Measurements from ENCODE around the gene MAN2B1. TPM values are rescaled to one million over a fixed set of nuclear protein-coding genes. Genes with fewer than 3 reads are reported as not detected.
A peak's percentile ranks its signal among the peaks of the same experiment; 100 is the strongest.
"Not testable (repeated sequence)": the region's sequence is repeated elsewhere in the genome, so short reads cannot be mapped to it uniquely, and the experiment has no call there.

Gene MAN2B1
- polyA plus RNA-seq (2013, experiment 1 of 4) = 50.1 TPM
- 48.5 TPM for polyA plus RNA-seq (2013, experiment 2 of 4)
- polyA plus RNA-seq (2013, experiment 3 of 4) = 63.1 TPM
- 75.0 TPM for polyA plus RNA-seq (2013, experiment 4 of 4)

GRCh38 chr19:12666265-12667048 is at the start of gene MAN2B1, which contains the start of gene WDR83:
MAN2B1 (minus strand) TSS chr19:12666742; CDS start chr19:12666701, 41 bp downstream.
WDR83 (plus strand) TSS chr19:12666807; CDS start chr19:12669791, 2,984 bp downstream.
- Histone ChIP-seq H3K4me3 (ENCODE audit: insufficient read depth, low read depth, low read length) (peak within 1 kb of the TSS; percentile 68), H3K9me3 (ENCODE audit: control insufficient read depth, low read length) (no peaks in the 10 kb centered on the region), H3K4me1 (ENCODE audit: control insufficient read depth, insufficient read depth, low read length) (peaks cover 19% of the 10 kb centered on the region), H3K27me3 (ENCODE audit: control insufficient read depth, insufficient read depth, low read length, poor library complexity, severe bottlenecking) (no peaks in the 10 kb centered on the region), H3K36me3 (ENCODE audit: control insufficient read depth, insufficient read depth, low read length) (peaks cover 8% of the 10 kb centered on the region), H3K27ac (ENCODE audit: insufficient read depth, low read depth, low read length, poor library complexity, severe bottlenecking) (no peak within 1 kb of the TSS)
- 4 to 5% methylated on average over 46 of the region's 46 CpGs for WGBS, 2 experiments

- Histone ChIP-seq H3K27ac (ENCODE audit: insufficient read depth, low read depth, low read length, poor library complexity, severe bottlenecking) (no peak overlapping the region), H3K4me1 (ENCODE audit: control insufficient read depth, insufficient read depth, low read length) (no peaks in the 10 kb centered on the region), H3K4me3 (ENCODE audit: insufficient read depth, low read depth, low read length) (no peak overlapping the region), H3K36me3 (ENCODE audit: control insufficient read depth, insufficient read depth, low read length) (peaks cover 48% of the 10 kb centered on the region), H3K27me3 (ENCODE audit: control insufficient read depth, insufficient read depth, low read length, poor library complexity, severe bottlenecking) (no peaks in the 10 kb centered on the region), H3K9me3 (ENCODE audit: control insufficient read depth, low read length) (no peaks in the 10 kb centered on the region)
- 96 to 100% methylated on average over 3 of the region's 3 CpGs for WGBS, 2 experiments
Measured at GRCh38 chr19:12715929-12716328, 49.4 kb upstream of the MAN2B1 start.

- Histone ChIP-seq H3K4me1 (ENCODE audit: control insufficient read depth, insufficient read depth, low read length) (no peaks in the 10 kb centered on the region), H3K4me3 (ENCODE audit: insufficient read depth, low read depth, low read length) (no peak overlapping the region), H3K36me3 (ENCODE audit: control insufficient read depth, insufficient read depth, low read length) (peaks cover 55% of the 10 kb centered on the region), H3K9me3 (ENCODE audit: control insufficient read depth, low read length) (no peaks in the 10 kb centered on the region), H3K27ac (ENCODE audit: insufficient read depth, low read depth, low read length, poor library complexity, severe bottlenecking) (no peak overlapping the region), H3K27me3 (ENCODE audit: control insufficient read depth, insufficient read depth, low read length, poor library complexity, severe bottlenecking) (no peaks in the 10 kb centered on the region)
- WGBS, 2 experiments = 96 to 97% methylated on average over 15 of the region's 15 CpGs
Measured at GRCh38 chr19:12715102-12715501, 48.6 kb upstream of the MAN2B1 start.

GRCh38 chr19:12713304-12713703 is 46.8 kb upstream of the MAN2B1 start:
- H3K4me3 ChIP-seq (ENCODE audit: insufficient read depth, low read depth, low read length); H3K4me1 ChIP-seq (ENCODE audit: control insufficient read depth, insufficient read depth, low read length); H3K27ac ChIP-seq (ENCODE audit: insufficient read depth, low read depth, low read length, poor library complexity, severe bottlenecking); H3K9me3 ChIP-seq (ENCODE audit: control insufficient read depth, low read length); H3K27me3 ChIP-seq (ENCODE audit: control insufficient read depth, insufficient read depth, low read length, poor library complexity, severe bottlenecking): not testable (repeated sequence)
- H3K36me3 ChIP-seq (ENCODE audit: control insufficient read depth, insufficient read depth, low read length) = peaks cover 65% of the 10 kb centered on the region
- WGBS, 2 experiments = 93 to 95% methylated on average over 9 of the region's 9 CpGs

GRCh38 chr19:12712077-12712476 is 45.5 kb upstream of the MAN2B1 start:
- H3K27ac ChIP-seq (ENCODE audit: insufficient read depth, low read depth, low read length, poor library complexity, severe bottlenecking); H3K4me3 ChIP-seq (ENCODE audit: insufficient read depth, low read depth, low read length); H3K27me3 ChIP-seq (ENCODE audit: control insufficient read depth, insufficient read depth, low read length, poor library complexity, severe bottlenecking); H3K4me1 ChIP-seq (ENCODE audit: control insufficient read depth, insufficient read depth, low read length); H3K9me3 ChIP-seq (ENCODE audit: control insufficient read depth, low read length): not testable (repeated sequence)
- 75 to 76% methylated on average over 12 to 13 of the region's 14 CpGs for WGBS, 2 experiments
- H3K36me3 ChIP-seq (ENCODE audit: control insufficient read depth, insufficient read depth, low read length) = peaks cover 65% of the 10 kb centered on the region

GRCh38 chr19:12711187-12711586 is 44.6 kb upstream of the MAN2B1 start:
- Histone ChIP-seq H3K9me3 (ENCODE audit: control insufficient read depth, low read length) (no peaks in the 10 kb centered on the region), H3K27ac (ENCODE audit: insufficient read depth, low read depth, low read length, poor library complexity, severe bottlenecking) (no peak overlapping the region), H3K4me3 (ENCODE audit: insufficient read depth, low read depth, low read length) (no peak overlapping the region), H3K4me1 (ENCODE audit: control insufficient read depth, insufficient read depth, low read length) (no peaks in the 10 kb centered on the region), H3K27me3 (ENCODE audit: control insufficient read depth, insufficient read depth, low read length, poor library complexity, severe bottlenecking) (no peaks in the 10 kb centered on the region), H3K36me3 (ENCODE audit: control insufficient read depth, insufficient read depth, low read length) (peaks cover 66% of the 10 kb centered on the region)
- 96 to 97% methylated on average over 17 of the region's 17 CpGs for WGBS, 2 experiments

GRCh38 chr19:12708641-12709040 is 42.1 kb upstream of the MAN2B1 start:
- Histone ChIP-seq H3K27me3 (ENCODE audit: control insufficient read depth, insufficient read depth, low read length, poor library complexity, severe bottlenecking) (no peaks in the 10 kb centered on the region), H3K4me1 (ENCODE audit: control insufficient read depth, insufficient read depth, low read length) (no peaks in the 10 kb centered on the region), H3K4me3 (ENCODE audit: insufficient read depth, low read depth, low read length) (no peak overlapping the region), H3K9me3 (ENCODE audit: control insufficient read depth, low read length) (no peaks in the 10 kb centered on the region), H3K27ac (ENCODE audit: insufficient read depth, low read depth, low read length, poor library complexity, severe bottlenecking) (no peak overlapping the region), H3K36me3 (ENCODE audit: control insufficient read depth, insufficient read depth, low read length) (peaks cover 63% of the 10 kb centered on the region)
- 94% methylated on average over 8 of the region's 8 CpGs for WGBS, 2 experiments

GRCh38 chr19:12706332-12706718 is 39.8 kb upstream of the MAN2B1 start:
- H3K27me3 ChIP-seq (ENCODE audit: control insufficient read depth, insufficient read depth, low read length, poor library complexity, severe bottlenecking) = no peaks in the 10 kb centered on the region
- peaks cover 67% of the 10 kb centered on the region for H3K36me3 ChIP-seq (ENCODE audit: control insufficient read depth, insufficient read depth, low read length)
- WGBS, 2 experiments = 97 to 98% methylated on average over 13 of the region's 13 CpGs
- no peaks in the 10 kb centered on the region for H3K9me3 ChIP-seq (ENCODE audit: control insufficient read depth, low read length)
- H3K27ac ChIP-seq (ENCODE audit: insufficient read depth, low read depth, low read length, poor library complexity, severe bottlenecking) = no peak overlapping the region
- no peak overlapping the region for H3K4me3 ChIP-seq (ENCODE audit: insufficient read depth, low read depth, low read length)
- H3K4me1 ChIP-seq (ENCODE audit: control insufficient read depth, insufficient read depth, low read length) = no peaks in the 10 kb centered on the region

GRCh38 chr19:12705654-12706331 is 39.3 kb upstream of the MAN2B1 start:
- Histone ChIP-seq H3K9me3 (ENCODE audit: control insufficient read depth, low read length) (no peaks in the 10 kb centered on the region), H3K36me3 (ENCODE audit: control insufficient read depth, insufficient read depth, low read length) (peaks cover 69% of the 10 kb centered on the region), H3K27me3 (ENCODE audit: control insufficient read depth, insufficient read depth, low read length, poor library complexity, severe bottlenecking) (no peaks in the 10 kb centered on the region), H3K27ac (ENCODE audit: insufficient read depth, low read depth, low read length, poor library complexity, severe bottlenecking) (no peak overlapping the region), H3K4me3 (ENCODE audit: insufficient read depth, low read depth, low read length) (no peak overlapping the region), H3K4me1 (ENCODE audit: control insufficient read depth, insufficient read depth, low read length) (no peaks in the 10 kb centered on the region)
- WGBS, 2 experiments = 97% methylated on average over 29 of the region's 29 CpGs

- Histone ChIP-seq H3K4me3 (ENCODE audit: insufficient read depth, low read depth, low read length) (no peak overlapping the region), H3K27ac (ENCODE audit: insufficient read depth, low read depth, low read length, poor library complexity, severe bottlenecking) (no peak overlapping the region)
- WGBS, 2 experiments = 95 to 98% methylated on average over 13 of the region's 13 CpGs
Measured at GRCh38 chr19:12705169-12705568, 38.6 kb upstream of the MAN2B1 start.

More at GRCh38 chr19:12705169-12705568, 38.6 kb upstream of the MAN2B1 start:
- peaks cover 68% of the 10 kb centered on the region for H3K36me3 ChIP-seq (ENCODE audit: control insufficient read depth, insufficient read depth, low read length)
- no peaks in the 10 kb centered on the region for H3K27me3 ChIP-seq (ENCODE audit: control insufficient read depth, insufficient read depth, low read length, poor library complexity, severe bottlenecking)
- H3K9me3 ChIP-seq (ENCODE audit: control insufficient read depth, low read length) = no peaks in the 10 kb centered on the region
- H3K4me1 ChIP-seq (ENCODE audit: control insufficient read depth, insufficient read depth, low read length) = no peaks in the 10 kb centered on the region

All from ectodermal cell (in vitro differentiated cells).